Activated CD8-positive, alpha-beta T cell treated with anti-CD3 and anti-CD28 coated beads for 36 hours (primary cell): ENCODE measurements around the gene NOL3. TPM values are rescaled to one million over a fixed set of nuclear protein-coding genes. Genes with fewer than 3 reads are reported as not detected.
A peak's percentile ranks its signal among the peaks of the same experiment; 100 is the strongest.

ENCODE experiments used
- ATAC-seq: fragments of 200-7000 bp; cut with Tn5 transposase; one replicate; pipeline ENCODE4 v1.10.0; 2021; ENCODE audit warnings: mild to moderate bottlenecking, moderate library complexity
- CTCF ChIA-PET: fragments of 350-600 bp; sonication (Branson Sonifier 250); formaldehyde crosslinking; loops from one replicate; lab custom pipeline; 2021; ENCODE audit warnings: antibody characterized with exemption; lab: Charles Lee
- POLR2A ChIA-PET: fragments of 350-600 bp; sonication (Branson Sonifier 250); formaldehyde crosslinking; loops from one replicate; lab custom pipeline; 2021; ENCODE audit warnings: antibody characterized with exemption; lab: Charles Lee
- DNase-seq: peaks from one replicate; pipeline ENCODE4 v3.0.0-alpha.2; 2020
- H3K27ac Mint-ChIP-seq: one replicate; pipeline ENCODE4 v1.8.0; 2021; ENCODE audit warnings: mild to moderate bottlenecking, mixed read lengths
- H3K27me3 Mint-ChIP-seq: one replicate; pipeline ENCODE4 v1.8.0; 2021; ENCODE audit warnings: mixed read lengths
- H3K36me3 Mint-ChIP-seq: one replicate; pipeline ENCODE4 v1.8.0; 2021; ENCODE audit warnings: low read depth, mixed read lengths
- H3K4me1 Mint-ChIP-seq: one replicate; pipeline ENCODE4 v1.8.0; 2021; ENCODE audit warnings: low read depth, mixed read lengths
- H3K4me3 Mint-ChIP-seq: one replicate; pipeline ENCODE4 v1.8.0; 2021; ENCODE audit warnings: mild to moderate bottlenecking, moderate library complexity, mixed read lengths
- H3K9me3 Mint-ChIP-seq: one replicate; pipeline ENCODE4 v1.8.0; 2021; ENCODE audit warnings: mixed read lengths
- CTCF ChIP-seq: fragments of 200-600 bp; IDR thresholded peaks from one replicate; pipeline ENCODE4 v1.8.0; 2022; ENCODE audit warnings: antibody characterized with exemption, mild to moderate bottlenecking
- intact Hi-C: fragments of 100-400 bp; cut with micrococcal nuclease; formaldehyde crosslinking; loops from one replicate; pipeline ENCODE4 v1.10.0; 2022
- total RNA-seq, 2 experiments: library from RNA; stranded (reverse); gene quantifications; one replicate each; pipeline ENCODE4 v1.2.3, GENCODE V29; 2021

The NOL3 gene
- total RNA-seq, 2 experiments from 2014 or later: 24.5 to 25.3 TPM

DNA sequence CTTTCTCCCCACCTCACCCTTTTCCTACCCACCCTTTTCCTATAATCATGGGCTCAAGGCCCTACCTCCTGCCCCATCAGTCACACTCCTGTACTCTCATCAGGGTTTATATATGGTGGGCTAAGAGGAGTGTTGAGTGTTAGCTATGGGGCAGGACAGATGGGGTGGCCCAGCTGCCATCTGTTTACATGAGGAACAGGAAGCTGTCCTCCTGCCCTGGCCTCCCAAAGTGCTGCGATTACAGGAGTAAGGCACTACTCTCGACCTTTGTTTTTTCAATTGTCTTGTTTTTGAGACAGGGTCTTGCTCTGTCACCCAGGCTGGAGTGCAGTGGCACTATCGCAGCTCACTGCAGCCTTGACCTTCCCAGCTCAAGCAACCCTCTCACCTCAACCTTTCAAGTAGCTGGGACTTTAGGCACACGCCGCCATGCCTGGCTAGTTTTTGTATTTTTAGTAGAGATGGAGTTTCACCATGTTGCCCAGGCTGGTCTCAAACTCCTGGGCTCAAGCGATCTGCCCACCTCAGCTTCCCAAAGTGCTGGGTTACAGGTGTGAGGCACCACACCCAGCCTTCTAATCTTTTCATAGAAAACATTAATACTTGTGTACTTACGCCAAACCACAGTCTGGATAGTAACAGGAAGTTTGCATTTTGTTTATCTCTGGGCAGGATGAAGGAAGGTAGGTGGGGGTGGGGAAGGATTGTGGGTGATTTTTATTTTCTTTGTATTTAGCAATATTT lies 12.3 kb upstream of the NOL3 start:
- CTCF ChIA-PET: interaction anchor here (1.0 to 15.9 kb wide), 10 partner anchors 14 to 211 kb away, joined by 3 to 209 read pairs (median 4); partner anchors contain the start of genes HSF4 and NOL3
- no peak for TF ChIP-seq CTCF

GRCh38 chr16:67158637-67159600 lies 11.4 kb upstream of the NOL3 start:
- Mint-ChIP-seq H3K27me3 (peaks cover 27% of the 10 kb centered on the region), H3K27ac (peak overlapping the region; percentile 92), H3K4me1 (peaks cover 47% of the 10 kb centered on the region), H3K36me3 (peaks cover 25% of the 10 kb centered on the region), H3K4me3 (peak overlapping the region; percentile 90), H3K9me3 (no peaks in the 10 kb centered on the region)
- peak; percentile 63 for ATAC-seq
- no peak for TF ChIP-seq CTCF
- CTCF ChIA-PET: interaction anchor here (0.8 to 15.9 kb wide), 10 partner anchors 8 to 205 kb away, joined by 3 to 209 read pairs (median 4); partner anchors contain the start of genes B3GNT9, CES3, HSF4 and NOL3
- intact Hi-C loops: loop anchor here (5.0 kb wide), 4 partner anchors 127 to 207 kb away; no protein-coding TSS in a partner anchor
- POLR2A ChIA-PET: interaction anchor here (0.6 to 5.6 kb wide), 9 partner anchors 8 to 225 kb away, joined by 3 to 67 read pairs (median 4); partner anchors contain the start of genes B3GNT9 and NOL3
- DNase-seq: peak; percentile 94

More for the DNA sequence above, 12.3 kb upstream of the NOL3 start:
- Mint-ChIP-seq H3K36me3 (peaks cover 25% of the 10 kb centered on the region), H3K4me1 (peaks cover 49% of the 10 kb centered on the region), H3K9me3 (no peaks in the 10 kb centered on the region), H3K27ac (peak overlapping the region; percentile 92), H3K27me3 (peaks cover 25% of the 10 kb centered on the region), H3K4me3 (peak overlapping the region; percentile 90)
- DNase-seq: peak; percentile 13
- POLR2A ChIA-PET: interaction anchor here (0.6 to 5.6 kb wide), 9 partner anchors 9 to 224 kb away, joined by 3 to 67 read pairs (median 4); partner anchors contain the start of gene NOL3
- ATAC-seq: no peak
- intact Hi-C loops: loop anchor here (5.0 kb wide), 4 partner anchors 126 to 206 kb away; no protein-coding TSS in a partner anchor

GRCh38 chr16:67161595-67162058 lies 8.7 kb upstream of the NOL3 start:
- no peak for ATAC-seq
- Mint-ChIP-seq H3K27ac (no peak overlapping the region), H3K4me3 (peak overlapping the region; percentile 90), H3K4me1 (peaks cover 53% of the 10 kb centered on the region), H3K27me3 (peaks cover 39% of the 10 kb centered on the region), H3K36me3 (peaks cover 20% of the 10 kb centered on the region), H3K9me3 (no peaks in the 10 kb centered on the region)
- CTCF ChIA-PET: interaction anchor here (1.4 to 15.9 kb wide), 6 partner anchors 10 to 142 kb away, joined by 5 to 209 read pairs (median 18); partner anchors contain the start of genes HSF4 and NOL3
- peak; percentile 1 for DNase-seq
- POLR2A ChIA-PET: interaction anchor here (0.8 to 5.6 kb wide), 3 partner anchors 11 to 33 kb away, joined by 3 to 67 read pairs (median 3); partner anchors contain the start of genes B3GNT9 and NOL3
- intact Hi-C loops: no loop called here
- TF ChIP-seq CTCF: no peak

GRCh38 chr16:67162506-67163163 lies 7.7 kb upstream of the NOL3 start:
- ATAC-seq: no peak
- ChIA-PET CTCF (interaction anchor here (0.9 to 15.9 kb wide), 13 partner anchors 7 to 202 kb away, joined by 3 to 209 read pairs (median 5); partner anchors contain the start of genes CES3, HSF4 and NOL3), POLR2A (interaction anchor here (0.5 to 5.6 kb wide), 5 partner anchors 11 to 149 kb away, joined by 3 to 67 read pairs (median 3); partner anchors contain the start of genes B3GNT9 and NOL3)
- DNase-seq: no peak
- H3K36me3 Mint-ChIP-seq: peaks cover 24% of the 10 kb centered on the region
- peaks cover 48% of the 10 kb centered on the region for H3K27me3 Mint-ChIP-seq
- peak overlapping the region; percentile 15 for H3K4me3 Mint-ChIP-seq
- H3K9me3 Mint-ChIP-seq: no peaks in the 10 kb centered on the region
- intact Hi-C loops: no loop called here
- H3K4me1 Mint-ChIP-seq: peaks cover 52% of the 10 kb centered on the region
- TF ChIP-seq CTCF: no peak
- H3K27ac Mint-ChIP-seq: no peak overlapping the region
